ENCODE measurements around the gene ATP6V1G1. TPM values are rescaled to one million over a fixed set of nuclear protein-coding genes. Genes with fewer than 3 reads are reported as not detected.

The ATP6V1G1 gene
- 189 TPM for polyA plus RNA-seq (2013, experiment 1 of 2)
- polyA plus RNA-seq (2013, experiment 2 of 2): 182 TPM

GRCh38 chr9:114587345-114588202 lies at the start of gene ATP6V1G1:
Gene ATP6V1G1 (plus strand): TSS chr9:114587769. CDS start chr9:114587839, 70 bp downstream.
- Histone ChIP-seq H3K4me3 (ENCODE audit: extremely low read depth, insufficient read depth, low read length, poor library complexity, severe bottlenecking) (peak within 1 kb of the TSS; percentile 96), H3K36me3 (ENCODE audit: control insufficient read depth, insufficient read depth, low read length) (peaks cover 17% of the 10 kb centered on the region), H3K27ac (ENCODE audit: low read depth, low read length, severe bottlenecking) (peak within 1 kb of the TSS; percentile 90), H3K4me1 (ENCODE audit: control insufficient read depth, insufficient read depth, low read length, poor library complexity, severe bottlenecking) (peaks cover 6% of the 10 kb centered on the region), H3K9me3 (ENCODE audit: control insufficient read depth, low read length) (no peaks in the 10 kb centered on the region)
- WGBS, 2 experiments (ENCODE audit: insufficient coverage in 2 of 2): 1% methylated on average over 33 to 47 of the region's 52 CpGs

GRCh38 chr9:114538241-114538640 lies 49.3 kb upstream of the ATP6V1G1 start:
- 47 to 61% methylated on average over 5 of the region's 5 CpGs for WGBS, 2 experiments (ENCODE audit: insufficient coverage in 2 of 2)
- H3K36me3 ChIP-seq (ENCODE audit: control insufficient read depth, insufficient read depth, low read length): no peaks in the 10 kb centered on the region
- no peaks in the 10 kb centered on the region for H3K4me1 ChIP-seq (ENCODE audit: control insufficient read depth, insufficient read depth, low read length, poor library complexity, severe bottlenecking)
- H3K27ac ChIP-seq (ENCODE audit: low read depth, low read length, severe bottlenecking): no peak overlapping the region
- H3K4me3 ChIP-seq (ENCODE audit: extremely low read depth, insufficient read depth, low read length, poor library complexity, severe bottlenecking): no peak overlapping the region
- H3K9me3 ChIP-seq (ENCODE audit: control insufficient read depth, low read length): no peaks in the 10 kb centered on the region

- Histone ChIP-seq H3K4me3 (ENCODE audit: extremely low read depth, insufficient read depth, low read length, poor library complexity, severe bottlenecking) (no peak overlapping the region), H3K9me3 (ENCODE audit: control insufficient read depth, low read length) (no peaks in the 10 kb centered on the region), H3K4me1 (ENCODE audit: control insufficient read depth, insufficient read depth, low read length, poor library complexity, severe bottlenecking) (no peaks in the 10 kb centered on the region), H3K36me3 (ENCODE audit: control insufficient read depth, insufficient read depth, low read length) (no peaks in the 10 kb centered on the region), H3K27ac (ENCODE audit: low read depth, low read length, severe bottlenecking) (no peak overlapping the region)
- WGBS, 2 experiments (ENCODE audit: insufficient coverage in 2 of 2): 64 to 81% methylated on average over 6 to 9 of the region's 9 CpGs
Observed at GRCh38 chr9:114539701-114540380, 47.7 kb upstream of the ATP6V1G1 start.

- no peaks in the 10 kb centered on the region for H3K9me3 ChIP-seq (ENCODE audit: control insufficient read depth, low read length)
- peaks cover 6% of the 10 kb centered on the region for H3K4me1 ChIP-seq (ENCODE audit: control insufficient read depth, insufficient read depth, low read length, poor library complexity, severe bottlenecking)
- no peaks in the 10 kb centered on the region for H3K36me3 ChIP-seq (ENCODE audit: control insufficient read depth, insufficient read depth, low read length)
- no peak overlapping the region for H3K4me3 ChIP-seq (ENCODE audit: extremely low read depth, insufficient read depth, low read length, poor library complexity, severe bottlenecking)
- no peak overlapping the region for H3K27ac ChIP-seq (ENCODE audit: low read depth, low read length, severe bottlenecking)
- WGBS, 2 experiments (ENCODE audit: insufficient coverage in 2 of 2): 81 to 91% methylated on average over 5 of the region's 5 CpGs
Observed at GRCh38 chr9:114545055-114545454, 42.5 kb upstream of the ATP6V1G1 start.

GRCh38 chr9:114546851-114547250 lies 40.7 kb upstream of the ATP6V1G1 start:
- no peak overlapping the region for H3K4me3 ChIP-seq (ENCODE audit: extremely low read depth, insufficient read depth, low read length, poor library complexity, severe bottlenecking)
- peaks cover 14% of the 10 kb centered on the region for H3K4me1 ChIP-seq (ENCODE audit: control insufficient read depth, insufficient read depth, low read length, poor library complexity, severe bottlenecking)
- H3K36me3 ChIP-seq (ENCODE audit: control insufficient read depth, insufficient read depth, low read length): no peaks in the 10 kb centered on the region
- H3K27ac ChIP-seq (ENCODE audit: low read depth, low read length, severe bottlenecking): no peak overlapping the region
- H3K9me3 ChIP-seq (ENCODE audit: control insufficient read depth, low read length): no peaks in the 10 kb centered on the region

GRCh38 chr9:114549697-114550330 lies 37.8 kb upstream of the ATP6V1G1 start:
- Histone ChIP-seq H3K27ac (ENCODE audit: low read depth, low read length, severe bottlenecking) (no peak overlapping the region), H3K4me3 (ENCODE audit: extremely low read depth, insufficient read depth, low read length, poor library complexity, severe bottlenecking) (no peak overlapping the region), H3K36me3 (ENCODE audit: control insufficient read depth, insufficient read depth, low read length) (no peaks in the 10 kb centered on the region), H3K9me3 (ENCODE audit: control insufficient read depth, low read length) (no peaks in the 10 kb centered on the region), H3K4me1 (ENCODE audit: control insufficient read depth, insufficient read depth, low read length, poor library complexity, severe bottlenecking) (peaks cover 22% of the 10 kb centered on the region)
- 90 to 99% methylated on average over 6 to 7 of the region's 9 CpGs for WGBS, 2 experiments (ENCODE audit: insufficient coverage in 2 of 2)

GRCh38 chr9:114551750-114552685 lies 35.6 kb upstream of the ATP6V1G1 start:
- peak overlapping the region; percentile 51 for H3K27ac ChIP-seq (ENCODE audit: low read depth, low read length, severe bottlenecking)
- 25 to 59% methylated on average over 2 of the region's 6 CpGs for WGBS, 2 experiments (ENCODE audit: insufficient coverage in 2 of 2)
- peaks cover 7% of the 10 kb centered on the region for H3K9me3 ChIP-seq (ENCODE audit: control insufficient read depth, low read length)
- no peak overlapping the region for H3K4me3 ChIP-seq (ENCODE audit: extremely low read depth, insufficient read depth, low read length, poor library complexity, severe bottlenecking)
- no peaks in the 10 kb centered on the region for H3K36me3 ChIP-seq (ENCODE audit: control insufficient read depth, insufficient read depth, low read length)
- H3K4me1 ChIP-seq (ENCODE audit: control insufficient read depth, insufficient read depth, low read length, poor library complexity, severe bottlenecking): peaks cover 22% of the 10 kb centered on the region

- Histone ChIP-seq H3K27ac (ENCODE audit: low read depth, low read length, severe bottlenecking) (no peak overlapping the region), H3K36me3 (ENCODE audit: control insufficient read depth, insufficient read depth, low read length) (no peaks in the 10 kb centered on the region), H3K9me3 (ENCODE audit: control insufficient read depth, low read length) (peaks cover 10% of the 10 kb centered on the region), H3K4me1 (ENCODE audit: control insufficient read depth, insufficient read depth, low read length, poor library complexity, severe bottlenecking) (peaks cover 22% of the 10 kb centered on the region), H3K4me3 (ENCODE audit: extremely low read depth, insufficient read depth, low read length, poor library complexity, severe bottlenecking) (no peak overlapping the region)
- 89 to 94% methylated on average over 4 to 5 of the region's 5 CpGs for WGBS, 2 experiments (ENCODE audit: insufficient coverage in 2 of 2)
Observed at GRCh38 chr9:114552706-114553105, 34.9 kb upstream of the ATP6V1G1 start.

- Histone ChIP-seq H3K9me3 (ENCODE audit: control insufficient read depth, low read length) (peaks cover 10% of the 10 kb centered on the region), H3K4me3 (ENCODE audit: extremely low read depth, insufficient read depth, low read length, poor library complexity, severe bottlenecking) (no peak overlapping the region), H3K36me3 (ENCODE audit: control insufficient read depth, insufficient read depth, low read length) (no peaks in the 10 kb centered on the region), H3K27ac (ENCODE audit: low read depth, low read length, severe bottlenecking) (no peak overlapping the region), H3K4me1 (ENCODE audit: control insufficient read depth, insufficient read depth, low read length, poor library complexity, severe bottlenecking) (peaks cover 22% of the 10 kb centered on the region)
- 100% methylated on average over 2 to 3 of the region's 3 CpGs for WGBS, 2 experiments (ENCODE audit: insufficient coverage in 2 of 2)
Observed at GRCh38 chr9:114553202-114553601, 34.4 kb upstream of the ATP6V1G1 start.

GRCh38 chr9:114555696-114556095 lies 31.9 kb upstream of the ATP6V1G1 start:
- H3K27ac ChIP-seq (ENCODE audit: low read depth, low read length, severe bottlenecking): no peak overlapping the region
- WGBS, 2 experiments (ENCODE audit: insufficient coverage in 2 of 2): 75 to 83% methylated on average over 1 of the region's 1 CpG
- no peak overlapping the region for H3K4me3 ChIP-seq (ENCODE audit: extremely low read depth, insufficient read depth, low read length, poor library complexity, severe bottlenecking)
- peaks cover 15% of the 10 kb centered on the region for H3K4me1 ChIP-seq (ENCODE audit: control insufficient read depth, insufficient read depth, low read length, poor library complexity, severe bottlenecking)
- peaks cover 10% of the 10 kb centered on the region for H3K9me3 ChIP-seq (ENCODE audit: control insufficient read depth, low read length)
- no peaks in the 10 kb centered on the region for H3K36me3 ChIP-seq (ENCODE audit: control insufficient read depth, insufficient read depth, low read length)
